Measurements from ENCODE around the gene DMRT1.
"Not testable (repeated sequence)": the region's sequence is repeated elsewhere in the genome, so short reads cannot be mapped to it uniquely, and the experiment has no call there.

DMRT1 gene

GRCh38 chr9:972501-973294 is 131.2 kb downstream of the DMRT1 start:
- DNase-seq, result no peak

- DNase-seq, result no peak
Observed at GRCh38 chr9:973295-973834, 131.9 kb downstream of the DMRT1 start.

GRCh38 chr9:974031-974995 is 132.8 kb downstream of the DMRT1 start:
- DNase-seq, result no peak

GRCh38 chr9:974996-975739 is 133.7 kb downstream of the DMRT1 start:
- no peak for DNase-seq

- no peak for DNase-seq
Observed at GRCh38 chr9:975740-976257, 134.3 kb downstream of the DMRT1 start.

- DNase-seq, result no peak
Observed at GRCh38 chr9:976258-976942, 134.9 kb downstream of the DMRT1 start, which contains the start of gene DMRT3. Gene DMRT3 (plus strand): TSS chr9:976655. CDS start chr9:977002, 347 bp downstream.

GRCh38 chr9:976943-977837 is 135.7 kb downstream of the DMRT1 start:
- no peak for DNase-seq

- no peak for DNase-seq
Observed at GRCh38 chr9:977838-978830, 136.6 kb downstream of the DMRT1 start.

- no peak for DNase-seq
Observed at GRCh38 chr9:979983-980382, 138.5 kb downstream of the DMRT1 start.

GRCh38 chr9:980640-981039 is 139.1 kb downstream of the DMRT1 start:
- DNase-seq, result no peak

GRCh38 chr9:981491-981898 is 140.0 kb downstream of the DMRT1 start:
- DNase-seq, result no peak

GRCh38 chr9:982394-983230 is 141.1 kb downstream of the DMRT1 start:
- DNase-seq, result no peak

- no peak for DNase-seq
Observed at GRCh38 chr9:994005-994404, 152.5 kb downstream of the DMRT1 start.

GRCh38 chr9:995192-995591 is 153.7 kb downstream of the DMRT1 start:
- no peak for DNase-seq

- no peak for DNase-seq
Observed at GRCh38 chr9:995781-996180, 154.3 kb downstream of the DMRT1 start.

GRCh38 chr9:998299-999110 is 157.0 kb downstream of the DMRT1 start:
- DNase-seq, result not testable (repeated sequence)

- no peak for DNase-seq
Observed at GRCh38 chr9:1001838-1002237, 160.3 kb downstream of the DMRT1 start.
